Jurkat, Clone E6-1 (cell line): ENCODE measurements around the gene ZNF710.

Source experiments
- DNase-seq: peaks from one replicate; pipeline ENCODE4 v3.0.0-alpha.2; 2011; ENCODE audit warnings: low read depth, low spot score
- H3K4me3 ChIP-seq: 2 replicates; pipeline ENCODE4 v1.5.1; 2011; ENCODE audit warnings: mild to moderate bottlenecking, low read length, control low read depth, moderate library complexity

The ZNF710 gene

DNA sequence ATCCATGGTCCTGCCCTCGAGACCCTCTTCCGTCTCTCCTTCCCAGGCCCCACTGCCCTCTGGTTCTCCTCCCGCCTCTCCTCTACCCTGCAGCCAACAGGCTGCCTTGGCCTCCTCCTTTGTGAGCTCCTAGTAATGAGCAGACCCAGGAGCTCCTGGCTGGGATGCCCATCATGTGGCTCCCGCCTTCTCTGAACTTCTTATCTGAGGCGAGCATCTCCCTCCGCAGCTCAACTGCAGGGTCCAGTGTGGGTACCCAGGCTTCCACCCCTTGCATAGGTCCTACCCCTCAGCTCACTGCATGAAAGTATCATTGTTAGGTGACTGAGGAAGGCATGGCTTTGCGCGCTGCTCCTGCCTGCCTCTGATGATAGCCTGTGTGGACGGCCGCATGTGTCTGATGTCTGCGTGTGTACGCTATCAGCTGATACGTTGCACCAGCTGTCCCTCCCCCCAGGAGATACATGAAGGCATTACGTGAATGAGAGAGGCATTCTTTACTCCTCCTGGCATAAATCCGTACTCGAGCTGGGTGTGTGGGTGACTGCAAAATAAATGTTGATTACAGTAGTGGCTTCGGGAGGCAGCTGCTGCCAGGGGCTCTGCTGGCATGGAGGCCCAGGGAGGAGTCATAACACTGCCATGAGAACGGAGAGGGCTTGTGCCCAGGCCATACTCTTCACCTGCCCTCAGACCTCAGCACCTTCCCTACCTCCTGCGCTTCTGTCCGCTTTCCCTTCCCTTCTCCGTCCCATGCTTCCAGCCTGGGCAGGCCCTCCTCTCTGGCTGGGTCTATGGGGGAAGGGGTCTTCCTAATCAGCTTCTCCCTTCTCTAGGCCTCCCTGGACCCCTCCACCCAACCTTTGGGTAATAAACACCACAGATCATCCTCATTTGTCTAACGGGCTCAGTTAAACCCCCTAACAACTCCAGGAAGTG is 48.8 kb downstream of the ZNF710 start:
- DNase-seq = no peak
- no peak overlapping the region for H3K4me3 ChIP-seq

DNA sequence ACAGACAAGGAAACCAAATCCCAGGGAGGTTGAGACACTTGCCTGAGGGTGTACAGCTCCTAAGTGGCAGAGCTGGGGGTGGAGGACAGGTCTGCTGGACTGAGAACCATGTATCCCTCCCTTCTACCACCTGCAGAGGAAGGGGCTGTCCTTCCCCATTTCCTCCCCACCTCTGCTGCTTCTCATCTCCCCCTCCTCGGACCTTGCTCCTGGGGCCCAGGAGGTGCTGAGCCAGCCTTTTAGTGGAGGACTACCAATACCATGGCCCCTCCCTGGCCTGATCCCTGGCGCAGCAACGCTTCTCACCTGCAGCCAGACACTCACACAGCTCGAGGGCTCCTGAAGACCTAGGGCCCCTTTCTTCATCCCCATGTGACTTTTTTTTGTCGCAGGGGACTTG is 50.8 kb downstream of the ZNF710 start:
- H3K4me3 ChIP-seq = no peak overlapping the region
- no peak for DNase-seq

DNA sequence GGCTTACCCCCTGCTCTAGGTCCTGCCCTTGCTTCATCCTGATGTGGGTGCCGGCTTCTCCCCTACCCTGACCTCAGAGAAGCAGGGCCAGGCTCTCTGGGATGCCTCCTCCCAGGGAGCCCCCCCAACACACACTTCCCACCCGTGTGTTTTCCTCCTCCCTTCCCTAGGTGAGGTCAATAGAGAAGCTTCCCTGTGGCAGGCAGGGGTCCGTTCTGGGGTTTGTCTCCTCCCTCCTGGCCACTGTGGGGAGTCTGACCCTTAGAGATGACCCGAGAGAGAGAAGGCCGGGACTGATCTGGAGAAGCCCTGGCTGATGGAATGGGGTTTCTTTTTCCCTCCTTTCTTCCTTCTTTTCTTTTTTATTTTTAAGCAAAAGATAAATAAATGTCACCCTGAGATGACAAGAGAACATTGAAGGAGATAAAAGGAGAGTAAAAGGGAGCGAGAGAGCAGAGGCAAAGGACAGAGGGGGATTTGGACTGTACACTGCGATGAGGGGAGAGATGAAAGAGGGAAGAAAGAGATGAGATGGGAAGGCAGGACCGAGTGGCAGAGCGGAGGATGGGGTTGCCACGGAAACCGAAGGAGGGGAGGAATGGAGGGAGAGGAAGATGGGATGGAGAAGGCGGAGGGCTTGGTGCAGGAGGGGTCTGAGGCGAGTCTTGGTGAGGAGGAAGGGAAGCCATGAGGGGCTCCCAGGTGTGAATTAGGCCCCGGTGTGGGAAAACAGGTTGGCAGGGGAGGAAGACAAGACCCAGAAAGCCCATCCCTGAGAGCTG is 52.8 kb downstream of the ZNF710 start:
- H3K4me3 ChIP-seq = no peak overlapping the region
- DNase-seq = no peak

DNA sequence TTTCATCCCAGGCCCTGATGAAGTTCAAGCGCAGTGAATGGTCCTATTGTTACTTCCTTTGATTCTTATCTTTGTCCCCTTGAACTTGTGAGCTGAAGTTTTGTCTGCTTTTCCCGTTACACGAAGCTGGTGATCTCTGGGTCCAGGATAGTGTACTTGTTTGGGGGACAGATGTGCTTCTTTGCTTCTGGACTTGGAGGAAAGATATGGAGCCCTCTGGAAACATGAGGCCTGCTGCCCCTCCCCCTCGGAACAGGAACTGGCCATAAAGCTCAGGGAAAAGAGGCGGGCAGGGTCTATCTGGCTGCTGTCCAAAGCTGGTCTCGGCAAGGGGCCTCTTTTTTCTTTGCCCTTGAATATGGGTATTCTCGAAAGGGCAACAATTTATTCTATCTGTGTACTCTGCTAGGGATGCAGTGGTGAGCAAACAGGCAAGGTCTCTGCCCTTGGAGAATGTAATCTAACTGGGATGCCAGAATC is 53.5 kb downstream of the ZNF710 start:
- H3K4me3 ChIP-seq = no peak overlapping the region

DNA sequence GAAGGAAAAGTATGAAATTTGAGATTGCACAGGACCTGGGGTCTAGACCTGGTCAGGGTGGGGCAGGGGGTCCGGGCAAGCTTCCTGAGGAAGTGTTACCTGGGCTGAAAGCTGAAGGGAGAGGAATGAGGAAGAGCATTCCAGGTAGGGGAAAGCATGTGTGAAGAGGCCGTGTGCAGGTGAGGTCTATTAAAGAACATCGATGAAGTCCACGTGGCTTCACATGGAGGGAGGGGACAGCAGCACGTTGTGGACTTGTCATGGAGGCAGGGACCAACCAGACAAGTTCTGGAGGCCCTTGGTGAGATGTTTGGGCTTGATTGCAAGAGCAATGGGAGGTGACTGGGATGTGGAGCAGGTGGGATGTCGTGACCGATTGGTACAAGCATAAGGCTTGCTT is 54.1 kb downstream of the ZNF710 start:
- no peak overlapping the region for H3K4me3 ChIP-seq
- DNase-seq = no peak

More for the DNA sequence above, 53.5 kb downstream of the ZNF710 start:
- no peak for DNase-seq

DNA sequence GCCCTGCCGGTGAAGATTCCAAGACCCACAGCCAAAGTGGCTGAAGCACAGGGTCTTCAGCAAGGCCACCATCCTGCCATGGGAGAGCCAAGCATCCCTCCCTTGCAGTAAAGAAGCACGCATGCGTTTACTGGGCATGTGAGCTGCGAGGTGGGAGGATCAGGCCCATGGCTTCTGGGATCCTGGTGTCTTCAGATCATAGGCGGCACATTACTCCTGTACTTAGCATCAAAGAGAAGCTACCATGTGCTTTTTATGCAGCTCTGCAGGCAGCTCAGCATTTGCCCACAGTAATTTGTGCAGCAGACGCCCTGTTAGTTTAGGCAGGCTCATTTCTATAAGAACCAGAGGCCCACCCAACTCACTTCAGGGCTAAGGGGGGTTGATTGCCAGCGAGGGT is 55.4 kb downstream of the ZNF710 start:
- DNase-seq = no peak
- no peak overlapping the region for H3K4me3 ChIP-seq

DNA sequence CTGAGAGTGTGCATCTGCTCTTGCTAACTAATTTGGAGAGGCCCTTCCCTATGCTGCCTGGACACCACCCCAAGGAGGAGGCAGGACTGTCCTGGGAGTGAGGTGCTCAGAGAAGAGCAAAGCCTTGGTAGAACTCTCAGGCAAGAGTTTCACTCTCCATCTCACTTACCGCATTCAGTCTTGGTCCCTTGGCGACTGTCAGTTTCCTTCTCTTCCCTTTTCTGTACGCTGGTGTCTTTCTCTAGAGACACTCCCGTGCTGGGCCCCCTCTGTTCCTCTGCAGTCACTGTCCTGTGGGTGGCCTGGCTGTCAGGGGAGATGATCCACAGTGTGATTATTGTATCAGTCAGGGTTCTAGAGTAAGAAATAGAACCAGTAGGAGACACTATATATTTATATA is 57.2 kb downstream of the ZNF710 start:
- H3K4me3 ChIP-seq = no peak overlapping the region
- no peak for DNase-seq

DNA sequence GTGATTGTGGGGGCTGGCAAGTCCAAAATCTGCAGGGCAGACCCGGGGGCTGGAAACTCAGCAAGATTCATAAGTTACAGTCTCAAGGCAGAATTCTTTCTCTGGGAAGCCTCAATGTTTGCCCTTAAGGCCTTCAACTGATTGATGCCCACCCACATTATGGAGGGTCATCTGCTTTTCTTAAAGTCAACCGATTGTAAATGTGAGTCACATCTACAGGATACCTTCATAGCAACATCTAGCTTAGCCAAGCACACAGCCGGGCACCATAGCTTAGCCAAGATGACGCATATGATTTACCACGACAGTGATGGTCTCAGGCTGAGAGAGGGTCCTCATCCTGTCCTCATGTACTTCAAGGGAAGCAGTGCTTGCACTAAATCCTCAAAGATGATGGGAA is 57.7 kb downstream of the ZNF710 start:
- no peak overlapping the region for H3K4me3 ChIP-seq
- DNase-seq = no peak

DNA sequence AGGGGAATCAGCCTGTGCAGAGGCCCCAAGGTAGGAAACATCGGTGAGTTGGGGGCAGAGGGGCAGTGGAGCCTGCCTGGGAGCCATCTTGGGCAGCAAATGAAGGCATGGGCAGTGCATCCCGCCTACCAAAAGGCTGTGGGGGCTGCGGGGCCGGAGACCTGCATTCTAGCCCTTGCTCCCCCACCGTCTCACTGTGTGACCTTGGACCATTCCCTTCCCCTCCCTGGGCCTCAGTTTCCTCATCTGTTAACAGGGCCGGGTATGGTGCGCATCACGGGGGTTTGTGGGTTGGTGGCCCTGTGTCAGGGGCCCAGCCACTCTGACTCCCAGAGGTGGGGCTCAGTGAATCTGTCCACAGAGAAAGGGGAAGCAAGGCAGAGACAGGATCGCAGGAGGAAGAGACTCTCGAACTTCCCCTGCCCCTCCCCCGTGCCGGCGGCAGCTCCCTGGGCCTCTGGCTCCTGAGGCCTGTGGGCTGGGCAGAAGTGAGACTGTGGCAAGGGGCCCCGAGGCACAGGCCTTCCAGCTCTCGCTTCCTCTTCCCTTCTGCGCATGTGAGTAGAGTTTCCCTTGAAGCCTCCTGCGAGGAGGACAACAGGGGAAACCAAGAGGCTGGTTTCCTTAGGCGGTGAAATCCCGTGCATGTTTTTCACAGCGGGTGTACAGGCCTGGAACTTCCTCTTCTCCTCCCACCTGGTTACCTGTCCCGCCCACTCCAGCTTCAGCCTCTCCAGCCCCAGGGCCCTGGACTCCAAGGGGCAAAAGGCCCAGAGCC is 58.3 kb downstream of the ZNF710 start:
- peak; percentile 84 for DNase-seq
- peak overlapping the region; percentile 24 for H3K4me3 ChIP-seq

DNA sequence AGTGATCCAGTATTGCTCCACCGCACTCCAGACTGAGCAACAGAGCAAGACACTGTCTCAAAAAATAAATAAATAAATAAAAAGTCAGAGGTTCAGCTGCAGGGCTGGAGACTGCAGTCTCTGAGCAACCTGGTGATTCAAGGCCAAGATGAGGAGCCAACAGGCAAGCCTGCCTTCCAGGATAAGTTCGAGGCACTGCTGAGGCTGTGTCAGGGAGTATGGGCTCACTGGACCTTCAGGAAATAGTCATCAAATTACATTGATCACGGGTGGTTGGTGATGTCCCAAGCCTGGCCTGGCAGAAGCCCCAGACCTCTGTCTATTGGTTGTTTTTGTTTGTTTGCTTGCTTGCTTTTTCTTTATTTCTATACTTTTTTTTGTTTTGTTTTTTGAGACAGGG is 59.7 kb downstream of the ZNF710 start:
- DNase-seq = no peak
- H3K4me3 ChIP-seq = no peak overlapping the region

DNA sequence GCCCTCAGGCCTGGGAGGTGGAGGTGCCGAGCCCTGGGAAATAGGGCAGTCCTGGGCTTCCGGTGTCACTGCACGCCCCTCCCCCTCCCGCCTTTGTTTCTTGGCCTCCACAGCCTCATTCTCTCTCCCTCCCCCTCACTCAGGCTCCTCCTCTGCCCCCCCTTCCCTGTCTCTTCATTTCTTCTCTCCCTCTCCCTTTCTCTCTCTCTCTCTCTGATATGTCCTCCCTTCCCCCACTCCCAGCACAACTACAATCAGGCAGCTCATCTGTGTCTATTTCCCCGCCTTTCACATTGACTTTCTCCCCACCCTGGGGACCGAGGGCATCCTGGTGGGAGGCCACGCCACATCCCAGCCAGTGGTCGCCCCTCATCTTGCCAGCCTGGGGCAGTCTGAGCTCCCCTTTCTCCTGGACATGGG is 60.9 kb downstream of the ZNF710 start:
- peak; percentile 60 for DNase-seq
- no peak overlapping the region for H3K4me3 ChIP-seq

DNA sequence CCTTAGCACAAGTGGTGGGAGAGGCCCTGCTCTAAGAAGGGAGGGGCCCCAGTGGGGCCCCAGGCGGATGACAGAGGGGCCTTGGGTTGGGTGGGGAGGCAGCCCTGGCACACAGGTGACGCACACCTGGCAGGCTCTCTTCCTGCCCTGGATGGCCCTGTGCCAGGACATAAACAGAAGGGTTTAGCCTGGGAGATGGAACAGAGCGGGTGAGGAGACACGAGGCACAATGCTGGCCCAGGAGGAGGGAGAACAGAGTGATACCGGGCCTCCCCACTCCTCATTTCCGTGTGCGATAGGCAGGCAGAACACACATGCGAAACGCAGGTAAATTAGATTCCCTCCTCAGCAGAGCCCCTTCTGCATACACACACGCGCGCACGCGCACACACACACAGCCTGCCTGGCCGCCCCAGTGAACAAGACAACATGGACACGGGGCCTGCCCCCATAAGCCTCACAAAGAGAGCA is 61.4 kb downstream of the ZNF710 start:
- H3K4me3 ChIP-seq = no peak overlapping the region

DNA sequence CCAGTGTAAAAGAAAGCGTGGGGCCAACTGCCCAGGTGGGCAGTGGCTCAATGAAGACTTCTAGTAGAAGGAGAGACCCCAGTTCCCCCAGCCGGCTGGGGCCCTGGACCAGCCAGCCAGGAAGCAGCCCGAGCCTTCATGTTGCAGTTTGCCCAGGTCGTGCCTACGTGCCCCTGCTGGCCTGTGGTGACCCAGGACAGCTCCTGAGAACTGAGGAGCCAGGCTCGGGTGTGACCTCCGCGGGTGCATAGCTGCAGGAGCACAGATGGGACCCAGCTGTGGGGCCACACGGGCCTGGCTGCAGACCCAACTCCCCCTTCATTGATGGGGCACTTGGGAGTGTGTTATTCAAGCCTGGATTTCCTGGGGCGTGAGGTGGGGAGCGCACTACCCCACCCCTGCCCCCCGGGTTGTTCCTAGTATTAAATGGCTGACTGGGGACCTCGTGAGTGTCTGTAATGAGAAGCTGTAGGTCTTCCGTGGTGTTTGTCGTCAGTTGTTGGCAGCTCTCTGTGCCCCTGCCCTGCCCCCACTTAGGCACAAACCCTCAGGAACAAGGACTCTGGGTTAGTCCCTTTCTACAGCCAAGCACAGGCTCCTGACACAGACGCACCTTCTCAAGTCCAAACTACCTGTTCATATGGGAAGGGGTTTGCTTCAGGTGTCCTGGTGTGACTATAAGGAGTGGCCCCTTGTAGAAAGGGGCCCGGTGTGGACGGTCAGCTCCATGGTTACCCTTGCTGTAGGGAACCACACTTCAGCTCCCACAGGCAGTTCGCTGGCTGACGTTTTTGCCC is 62.0 kb downstream of the ZNF710 start:
- no peak overlapping the region for H3K4me3 ChIP-seq
- DNase-seq = no peak

More for the DNA sequence above, 61.4 kb downstream of the ZNF710 start:
- DNase-seq = no peak

DNA sequence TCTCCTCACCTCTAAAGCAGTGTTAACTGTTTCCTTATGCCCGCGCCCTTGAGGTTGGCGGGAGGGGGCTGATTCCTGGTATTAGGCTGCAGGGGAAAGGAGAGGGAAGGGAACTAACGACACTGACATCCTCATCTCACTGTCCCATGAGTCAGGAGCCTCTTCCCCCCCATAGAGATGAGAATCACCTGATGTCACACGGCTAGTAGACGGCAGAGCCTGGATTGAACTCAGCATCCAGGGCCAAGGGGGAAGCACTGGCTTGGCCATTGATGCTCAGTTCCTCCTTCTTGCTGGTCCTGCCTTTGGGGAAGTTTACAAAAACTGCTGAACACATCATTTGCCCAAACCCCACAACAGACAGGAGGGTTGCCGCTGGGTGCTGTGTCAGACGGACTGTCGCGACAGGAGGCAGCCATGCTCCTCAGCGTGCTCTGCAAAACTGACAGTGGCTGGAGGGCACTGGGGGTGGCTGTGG is 62.7 kb downstream of the ZNF710 start:
- H3K4me3 ChIP-seq = no peak overlapping the region
- DNase-seq = no peak

DNA sequence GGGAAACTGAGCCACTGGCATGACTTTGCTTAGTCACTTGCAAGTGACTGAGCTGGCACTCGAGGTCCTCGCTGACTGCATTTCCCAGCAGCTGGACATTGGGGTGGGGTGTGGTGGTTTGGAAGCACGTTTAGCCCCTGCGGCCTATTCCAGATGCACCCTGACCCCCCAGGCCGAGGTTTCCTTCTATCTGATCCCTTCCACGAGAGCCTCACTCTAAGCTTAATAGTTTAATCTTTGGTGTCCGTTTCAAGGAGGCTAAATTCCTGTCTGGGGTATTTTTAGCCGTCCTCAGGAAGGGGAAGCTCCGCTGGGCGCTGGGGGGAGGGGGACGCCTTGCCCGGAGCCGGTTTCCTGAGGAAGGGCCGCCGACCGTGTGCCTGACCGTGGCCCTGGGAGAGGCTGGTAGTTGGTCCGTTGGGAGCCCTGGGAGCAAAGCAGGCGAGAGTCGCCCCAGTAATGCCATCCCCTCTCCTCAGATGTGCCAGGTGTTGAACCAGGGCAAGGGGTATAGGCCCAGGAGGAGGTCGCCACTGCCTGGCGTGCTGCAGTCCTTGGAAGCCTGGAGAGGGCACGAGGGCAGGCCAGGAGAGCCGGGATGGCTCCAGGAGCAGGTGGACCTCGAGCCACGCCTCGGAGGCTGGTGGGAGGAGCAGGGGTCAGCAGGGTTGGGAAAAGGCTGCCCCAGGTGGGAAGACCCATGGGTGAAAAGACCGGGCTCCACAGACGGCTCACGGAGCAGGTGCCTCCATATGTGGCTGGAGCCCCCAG is 64.0 kb downstream of the ZNF710 start:
- H3K4me3 ChIP-seq = no peak overlapping the region
- DNase-seq = no peak

DNA sequence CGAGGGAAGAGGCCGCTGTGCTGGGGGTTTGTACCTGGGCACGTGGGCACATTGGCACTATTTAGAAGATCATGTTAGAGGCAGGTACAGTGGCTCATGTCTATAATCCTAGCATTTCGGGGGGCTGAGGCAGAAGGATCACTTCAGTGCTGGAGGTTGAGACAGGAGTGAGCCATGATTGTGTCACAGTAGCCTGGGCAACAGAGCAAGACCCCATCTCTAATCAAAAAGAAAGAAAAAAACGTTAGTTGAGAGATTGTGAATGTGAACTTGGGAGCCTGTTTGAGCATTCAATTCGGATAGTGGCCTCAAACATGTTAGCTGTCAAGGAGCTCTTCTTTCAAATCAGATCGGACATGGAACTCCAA is 64.5 kb downstream of the ZNF710 start:
- DNase-seq = no peak
- H3K4me3 ChIP-seq = no peak overlapping the region

DNA sequence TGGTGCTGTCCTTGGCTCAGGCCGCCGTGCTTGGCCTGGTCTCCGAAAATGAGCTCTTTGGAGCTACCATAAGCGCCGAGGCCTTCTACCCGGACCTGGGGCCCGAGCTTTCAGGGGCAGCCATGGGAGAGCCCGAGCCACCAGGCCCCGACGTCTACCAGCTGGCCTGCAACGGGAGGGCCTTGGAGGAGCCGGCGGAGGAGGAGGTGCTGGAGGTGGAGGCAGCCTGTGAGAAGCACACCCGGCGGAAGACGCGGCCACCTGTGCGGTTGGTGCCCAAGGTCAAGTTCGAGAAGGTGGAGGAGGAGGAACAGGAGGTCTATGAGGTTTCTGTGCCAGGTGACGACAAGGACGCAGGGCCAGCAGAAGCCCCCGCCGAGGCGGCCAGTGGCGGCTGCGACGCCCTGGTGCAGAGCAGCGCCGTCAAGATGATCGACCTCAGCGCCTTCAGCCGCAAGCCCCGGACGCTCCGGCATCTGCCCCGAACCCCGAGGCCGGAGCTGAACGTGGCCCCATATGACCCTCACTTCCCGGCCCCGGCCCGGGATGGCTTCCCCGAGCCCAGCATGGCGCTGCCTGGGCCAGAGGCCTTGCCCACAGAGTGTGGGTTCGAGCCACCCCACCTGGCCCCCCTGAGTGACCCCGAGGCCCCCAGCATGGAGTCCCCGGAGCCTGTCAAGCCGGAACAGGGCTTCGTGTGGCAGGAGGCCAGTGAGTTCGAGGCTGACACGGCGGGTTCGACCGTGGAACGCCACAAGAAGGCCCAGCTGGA is 66.2 kb downstream of the ZNF710 start:
- DNase-seq = no peak
- no peak overlapping the region for H3K4me3 ChIP-seq
